Iris pigment epithelial cell (primary cell): Measurements from ENCODE around the gene SIGLEC12.
"Not testable (repeated sequence)": the region's sequence is repeated elsewhere in the genome, so short reads cannot be mapped to it uniquely, and the experiment has no call there.

Experiments
- DNase-seq: peaks from one replicate; pipeline ENCODE4 v3.0.0-alpha.2; 2011; ENCODE audit warnings: low read depth

Gene SIGLEC12

GRCh38 chr19:51480590-51480989 is 21.0 kb downstream of the SIGLEC12 start:
- no peak for DNase-seq

DNA sequence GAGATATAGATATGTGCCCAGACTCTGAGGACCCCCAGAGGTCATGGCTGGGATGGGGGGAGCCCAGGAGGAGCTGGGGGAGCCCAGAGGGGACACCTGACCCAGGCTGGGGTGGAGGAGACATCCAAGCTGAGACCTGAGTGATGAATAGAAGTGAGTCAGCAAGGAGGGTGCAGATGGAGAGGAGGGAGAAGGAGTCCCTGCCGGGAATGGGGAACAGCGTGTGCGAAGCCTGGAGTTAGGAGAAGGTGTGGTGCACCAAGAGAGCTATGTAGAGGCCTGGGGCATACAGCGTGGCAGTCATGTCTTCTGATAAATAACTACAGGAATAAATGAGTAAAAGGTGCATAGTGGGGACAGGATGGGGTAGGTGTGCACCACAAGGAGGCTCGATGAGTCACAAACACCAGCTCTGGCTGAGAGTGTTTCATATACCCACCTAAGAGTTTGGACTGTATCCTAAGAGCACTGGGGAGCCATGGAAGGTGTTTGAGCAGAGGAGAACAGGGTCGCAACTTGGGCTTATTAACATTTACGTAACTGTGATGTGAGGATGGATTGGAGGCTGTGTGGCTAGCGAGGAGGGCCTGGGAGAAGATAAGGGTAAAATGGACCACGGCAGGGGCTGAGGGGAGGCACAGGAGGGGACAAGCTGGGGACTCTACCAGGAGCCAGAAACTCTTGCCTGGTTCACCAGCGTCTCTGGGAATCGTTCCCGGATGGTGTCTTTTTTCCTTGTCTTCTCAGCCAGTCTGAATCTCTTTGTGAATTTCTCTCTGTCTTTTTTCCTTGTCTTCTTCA is 21.9 kb downstream of the SIGLEC12 start:
- no peak for DNase-seq

DNA sequence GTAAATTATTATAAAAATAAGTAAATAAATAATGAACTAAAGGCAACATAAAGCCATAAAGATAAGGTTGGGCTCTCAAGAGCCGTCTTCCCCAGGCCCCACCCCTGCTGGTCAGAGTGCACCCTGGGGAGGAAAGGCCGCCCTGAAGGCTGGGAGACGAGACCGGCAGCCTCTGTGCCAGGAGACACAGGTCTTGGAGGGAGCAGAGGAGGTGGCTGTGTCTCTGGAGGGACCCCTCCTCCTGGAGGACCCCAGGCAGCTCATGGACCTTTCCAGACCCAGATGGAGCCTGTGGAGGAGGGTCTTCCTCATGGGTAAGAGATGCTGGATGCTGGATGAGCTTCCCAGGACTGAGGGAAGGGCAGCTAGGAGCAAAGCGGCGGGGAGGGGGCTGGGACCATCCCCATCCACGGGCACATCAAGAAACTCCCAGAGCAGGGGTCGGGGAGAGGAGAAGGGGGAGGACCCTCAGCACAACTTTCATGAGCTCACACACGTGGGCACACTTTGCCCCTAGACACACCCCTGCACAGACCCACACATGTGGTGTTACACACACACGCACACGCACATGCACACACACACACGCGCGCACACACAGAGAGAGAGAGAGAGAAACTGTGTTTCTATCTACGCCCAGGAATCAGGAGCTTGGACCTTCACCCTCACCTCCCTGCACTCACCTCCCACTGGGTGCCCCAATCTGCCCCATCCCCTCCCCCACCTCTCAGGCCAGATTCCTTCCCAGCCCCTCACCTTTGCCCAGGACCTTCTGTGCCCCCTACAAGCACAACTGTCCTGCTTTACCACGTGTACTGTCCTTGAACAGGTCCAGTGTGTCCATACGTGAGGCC is 23.0 kb downstream of the SIGLEC12 start, which contains the start of gene CEACAM18:
CEACAM18 (plus strand) TSS at position 159 of the 854 bp plus-strand sequence.
- no peak for DNase-seq

DNA sequence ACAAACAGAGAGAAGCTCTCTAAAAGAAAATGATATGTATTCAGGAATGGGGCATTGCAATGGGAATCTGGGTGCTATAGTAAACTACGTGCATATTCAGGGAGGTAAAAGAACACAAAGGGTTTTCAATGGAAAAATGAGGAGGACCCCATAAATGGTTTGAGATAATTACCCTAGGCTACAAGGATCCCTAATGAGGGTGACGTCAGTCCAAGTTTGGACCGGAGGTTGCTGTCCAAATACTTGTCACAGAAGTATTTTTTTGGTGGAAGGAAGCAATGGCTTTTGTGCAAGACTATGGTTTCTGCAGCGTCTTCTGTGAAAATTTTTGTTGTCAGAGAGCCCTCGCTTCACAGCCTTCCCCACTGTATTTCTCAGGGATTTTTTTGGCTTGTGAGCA is 24.3 kb downstream of the SIGLEC12 start:
- DNase-seq = no peak

DNA sequence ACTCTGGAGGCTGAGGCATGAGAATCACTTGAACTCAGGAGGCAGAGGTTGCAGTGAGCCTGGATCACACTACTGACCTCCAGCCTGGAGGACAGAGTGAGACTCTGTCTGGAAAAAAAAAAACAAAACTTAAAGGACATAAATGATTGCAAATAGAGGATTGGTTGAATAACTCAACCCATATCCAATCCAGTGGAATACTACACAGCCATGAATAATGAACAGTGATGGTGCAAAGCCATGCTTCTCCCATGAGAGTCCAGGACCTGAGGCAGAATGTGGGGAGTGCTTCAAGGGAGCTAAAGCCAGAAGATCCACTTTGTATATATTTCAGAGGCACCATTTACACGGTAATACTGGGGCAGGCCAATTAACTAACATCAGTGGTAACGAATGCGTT is 25.4 kb downstream of the SIGLEC12 start:
- DNase-seq = no peak

GRCh38 chr19:51473009-51473707 is 28.4 kb downstream of the SIGLEC12 start:
- DNase-seq = peak; percentile 57

DNA sequence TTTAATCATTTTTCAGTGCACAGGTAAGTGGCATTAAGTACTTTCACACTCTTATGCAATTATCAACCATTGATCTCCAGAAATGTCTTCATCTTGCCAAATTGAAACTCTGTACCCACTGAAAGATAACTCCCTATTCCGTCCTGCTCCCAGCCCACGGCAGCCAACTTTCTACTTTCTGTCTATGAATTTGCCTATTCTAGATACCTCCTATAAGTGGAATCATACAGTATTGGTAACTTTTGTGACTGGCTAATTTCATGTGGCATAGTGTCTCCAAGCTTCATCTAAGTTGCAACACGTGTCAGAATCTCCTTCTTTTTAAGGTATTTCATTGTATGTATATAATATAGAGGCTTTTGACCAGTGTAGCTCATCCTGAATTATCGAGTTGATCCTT is 29.0 kb downstream of the SIGLEC12 start:
- DNase-seq = no peak

DNA sequence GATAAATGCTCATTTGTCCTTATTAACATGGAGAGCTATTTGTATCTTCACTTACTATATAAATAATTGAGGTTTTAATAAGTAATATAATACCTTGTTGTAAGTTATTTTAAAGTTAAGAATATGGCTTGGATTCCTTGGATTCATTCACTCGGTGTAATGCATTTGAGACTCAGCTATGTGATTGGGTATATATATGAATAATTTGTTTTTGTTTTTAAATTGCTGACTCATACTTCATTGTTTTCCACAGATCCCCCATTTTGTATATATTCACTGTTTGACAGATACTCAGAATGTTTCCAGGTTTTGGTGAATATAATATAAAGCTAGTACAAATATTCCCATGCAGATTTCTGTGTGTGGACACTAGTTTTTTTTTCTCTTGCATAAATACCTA is 30.1 kb downstream of the SIGLEC12 start:
- no peak for DNase-seq

DNA sequence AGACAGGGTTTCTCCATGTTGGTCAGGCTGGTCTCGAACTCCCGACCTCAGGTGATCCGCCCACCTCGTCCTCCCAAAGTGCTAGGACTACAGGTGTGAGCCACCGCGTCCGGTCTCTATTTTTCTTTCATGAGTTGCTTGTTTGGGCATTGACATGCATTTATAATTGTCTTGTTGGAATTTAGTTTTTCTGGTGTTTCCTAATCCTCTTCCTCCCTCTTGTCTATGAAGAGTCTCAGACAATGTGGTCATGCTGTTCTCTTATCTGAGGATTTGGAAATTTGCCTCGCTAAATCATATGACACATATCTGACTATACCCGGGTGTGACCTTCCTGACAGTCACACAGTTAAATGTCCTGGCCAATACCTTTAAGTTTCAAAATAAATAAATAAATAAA is 30.6 kb downstream of the SIGLEC12 start:
- no peak for DNase-seq

DNA sequence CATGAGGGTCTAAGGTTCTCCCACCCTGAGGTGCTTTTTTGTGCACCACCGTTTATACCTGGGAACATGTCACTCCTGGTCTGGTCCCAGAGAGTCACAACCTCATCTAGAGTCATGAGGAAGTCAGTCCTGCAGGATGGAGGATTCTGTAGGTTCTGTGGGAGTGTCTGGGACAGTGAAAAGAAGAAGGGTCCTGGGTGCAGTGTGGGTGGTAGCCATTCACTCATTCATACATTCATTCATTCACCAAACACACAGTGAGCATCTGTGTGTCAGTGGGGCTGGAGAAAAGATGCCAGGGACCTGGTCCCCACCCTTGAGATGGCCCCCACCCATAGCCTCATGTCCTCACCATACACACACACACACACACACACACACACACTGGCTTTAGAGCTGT is 32.0 kb downstream of the SIGLEC12 start:
- DNase-seq = no peak

GRCh38 chr19:51469162-51469561 is 32.4 kb downstream of the SIGLEC12 start:
- no peak for DNase-seq

GRCh38 chr19:51468545-51468920 is 33.1 kb downstream of the SIGLEC12 start:
- no peak for DNase-seq

DNA sequence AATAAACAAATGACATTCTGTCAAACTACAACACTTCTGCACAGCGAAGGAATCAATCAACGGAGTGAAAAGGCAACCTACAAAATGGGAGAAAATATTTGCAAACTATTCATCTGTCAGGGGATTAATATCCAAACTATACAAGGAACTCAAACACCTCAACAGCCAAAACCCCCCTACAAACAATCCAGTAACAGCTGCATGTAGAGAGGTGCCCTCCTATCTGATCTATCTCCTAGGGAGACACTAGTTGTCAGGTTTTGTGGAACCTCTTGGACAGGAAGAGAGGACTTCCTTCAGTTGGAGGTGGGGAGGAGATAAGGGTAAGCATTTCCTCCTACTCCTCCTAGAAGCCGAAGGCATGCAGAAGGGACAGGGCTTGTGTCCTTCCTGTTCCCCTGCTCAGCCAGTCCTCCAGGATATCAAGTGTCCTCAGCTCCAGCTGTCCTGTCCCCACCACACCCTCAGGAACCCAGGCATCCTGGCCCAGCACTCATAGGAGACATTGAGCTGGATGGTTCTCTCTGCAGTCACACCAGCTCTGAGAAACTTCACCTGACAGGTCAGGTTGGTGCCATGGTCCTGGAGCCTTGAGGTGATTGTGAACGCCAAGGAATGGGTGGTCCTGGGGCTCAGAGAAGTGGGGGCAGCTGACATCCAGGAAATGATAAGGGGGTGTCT is 33.6 kb downstream of the SIGLEC12 start:
- no peak for DNase-seq

- no peak for DNase-seq
Measured at GRCh38 chr19:51466723-51467122, 34.9 kb downstream of the SIGLEC12 start.

DNA sequence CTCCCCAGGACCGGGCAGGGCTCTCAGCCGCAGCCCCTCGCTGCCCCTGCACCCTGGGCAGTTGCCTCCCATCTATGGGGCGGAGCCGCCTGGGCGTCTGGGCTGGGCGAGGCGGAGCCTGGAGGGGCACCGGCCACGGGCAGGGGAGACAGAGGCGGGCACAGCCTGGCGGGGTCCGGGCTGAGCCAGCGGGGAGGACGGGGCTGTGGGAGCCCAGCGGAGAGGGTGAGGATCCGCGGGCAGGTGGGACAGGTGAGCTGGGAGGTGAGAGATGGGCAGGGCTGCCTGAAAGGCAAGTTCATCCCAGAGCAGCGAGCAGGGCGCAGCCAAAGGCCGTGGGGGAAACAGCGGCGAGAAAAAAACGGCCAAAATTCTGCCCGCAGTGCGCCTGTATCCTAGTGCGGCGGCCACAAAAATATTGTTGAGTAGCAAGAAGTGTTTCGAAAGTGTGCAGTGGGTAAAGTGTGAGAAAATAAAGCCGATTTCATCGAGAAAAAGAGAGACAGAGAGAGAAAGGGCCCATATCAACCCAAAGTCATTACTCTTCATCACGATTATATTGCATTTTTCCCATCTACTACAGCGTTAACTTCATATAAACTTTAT is 37.5 kb downstream of the SIGLEC12 start:
- DNase-seq = not testable (repeated sequence)

- no peak for DNase-seq
Measured at GRCh38 chr19:51462681-51463080, 38.9 kb downstream of the SIGLEC12 start.

- DNase-seq = no peak
Measured at GRCh38 chr19:51462276-51462675, 39.3 kb downstream of the SIGLEC12 start.

GRCh38 chr19:51461723-51462161 is 39.9 kb downstream of the SIGLEC12 start:
- no peak for DNase-seq

- DNase-seq = peak; percentile 12
Measured at GRCh38 chr19:51460164-51460992, 41.2 kb downstream of the SIGLEC12 start.

GRCh38 chr19:51458899-51459505 is 42.6 kb downstream of the SIGLEC12 start:
- no peak for DNase-seq
